Measurements from ENCODE around the gene ESPN.
"Not testable (repeated sequence)": the region's sequence is repeated elsewhere in the genome, so short reads cannot be mapped to it uniquely, and the experiment has no call there.

ESPN gene

GRCh38 chr1:6423321-6423999 lies 1.1 kb upstream of the ESPN start:
- peak; percentile 63 for DNase-seq (ENCODE audit: low read depth)
- peak; percentile 90 for TF ChIP-seq CTCF (IDR thresholded peaks at IDR 0.05; ENCODE audit: insufficient read depth, low read depth, low read length, missing control alignments)
- H3K4me3 ChIP-seq (ENCODE audit: low read depth, low read length) = no peak overlapping the region

- TF ChIP-seq CTCF (IDR thresholded peaks at IDR 0.05; ENCODE audit: insufficient read depth, low read depth, low read length, missing control alignments) = no peak
- H3K4me3 ChIP-seq (ENCODE audit: low read depth, low read length) = no peak overlapping the region
- no peak for DNase-seq (ENCODE audit: low read depth)
These were observed 493 bp upstream of the ESPN start for GRCh38 chr1:6424000-6424565.

- DNase-seq (ENCODE audit: low read depth) = no peak
- no peak for TF ChIP-seq CTCF (IDR thresholded peaks at IDR 0.05; ENCODE audit: insufficient read depth, low read depth, low read length, missing control alignments)
- no peak overlapping the region for H3K4me3 ChIP-seq (ENCODE audit: low read depth, low read length)
These were observed 1.1 kb downstream of the ESPN start for GRCh38 chr1:6425658-6426057.

GRCh38 chr1:6426277-6426971 lies 1.8 kb downstream of the ESPN start:
- no peak overlapping the region for H3K4me3 ChIP-seq (ENCODE audit: low read depth, low read length)
- no peak for DNase-seq (ENCODE audit: low read depth)
- TF ChIP-seq CTCF (IDR thresholded peaks at IDR 0.05; ENCODE audit: insufficient read depth, low read depth, low read length, missing control alignments) = no peak

- DNase-seq (ENCODE audit: low read depth) = no peak
- H3K4me3 ChIP-seq (ENCODE audit: low read depth, low read length) = no peak overlapping the region
- no peak for TF ChIP-seq CTCF (IDR thresholded peaks at IDR 0.05; ENCODE audit: insufficient read depth, low read depth, low read length, missing control alignments)
These were observed 2.4 kb downstream of the ESPN start for GRCh38 chr1:6426972-6427350.

- H3K4me3 ChIP-seq (ENCODE audit: low read depth, low read length) = no peak overlapping the region
- no peak for TF ChIP-seq CTCF (IDR thresholded peaks at IDR 0.05; ENCODE audit: insufficient read depth, low read depth, low read length, missing control alignments)
- DNase-seq (ENCODE audit: low read depth) = no peak
These were observed 3.1 kb downstream of the ESPN start for GRCh38 chr1:6427441-6428390.

GRCh38 chr1:6428453-6428852 lies 3.9 kb downstream of the ESPN start:
- not testable (repeated sequence) for H3K4me3 ChIP-seq (ENCODE audit: low read depth, low read length); DNase-seq (ENCODE audit: low read depth)

- DNase-seq (ENCODE audit: low read depth); H3K4me3 ChIP-seq (ENCODE audit: low read depth, low read length): not testable (repeated sequence)
These were observed 5.3 kb downstream of the ESPN start for GRCh38 chr1:6429660-6430411.

Measured in GM12865 (cell line).